ENCODE measurements around the gene TRIP11. TPM values are rescaled to one million over a fixed set of nuclear protein-coding genes. Genes with fewer than 3 reads are reported as not detected.

Gene TRIP11
- total RNA-seq, 1 experiment from 2014 or later = 37.3 TPM

- H3K4me3 ChIP-seq (ENCODE audit: low read depth in 2 of 2, low read length in 2 of 2) = no peak overlapping the region
- ATAC-seq (no peak), DNase-seq (ENCODE audit: low read depth, low spot score) (no peak)
- in situ Hi-C loops (cut with HindIII; ENCODE audit: low pct_unique_long_range_greater_than_20kb, low sequenced_read_pairs) = no loop called here
- ChIA-PET CTCF (no interaction called here), POLR2A (no interaction called here)
- H3K27me3 ChIP-seq (ENCODE audit: control insufficient read depth, insufficient read depth, low read length) = no peaks in the 10 kb centered on the region
- no peaks in the 10 kb centered on the region for H3K4me1 ChIP-seq (ENCODE audit: control insufficient read depth, insufficient read depth, low read length)
- intact Hi-C loops (cut with micrococcal nuclease; ENCODE audit: unreplicated experiment) = no loop called here
- no peak overlapping the region for H3K27ac ChIP-seq (ENCODE audit: low read length)
- no TSS peak for BruUV-seq (replicated peaks)
- H3K9me3 ChIP-seq (ENCODE audit: control insufficient read depth, insufficient read depth, low read depth, low read length) = no peaks in the 10 kb centered on the region
- no peaks in the 10 kb centered on the region for H3K36me3 ChIP-seq (ENCODE audit: control insufficient read depth, insufficient read depth, low read length)
- no peak for TF ChIP-seq SIN3A (IDR thresholded peaks at IDR 0.05; ENCODE audit: borderline replicate concordance, insufficient read depth, low read depth, low read length)
- TF ChIP-seq POLR2AphosphoS5 (IDR thresholded peaks at IDR 0.05; ENCODE audit: low read depth, low read length) = no peak
- TF ChIP-seq REST (IDR thresholded peaks at IDR 0.05; ENCODE audit: insufficient read depth in 1 of 2, low read depth in 2 of 2, low read length in 1 of 2) = no peak
- no peak for TF ChIP-seq TCF7L2 (IDR thresholded peaks at IDR 0.05; ENCODE audit: low read depth, low read length)
- TF ChIP-seq CTCF (IDR thresholded peaks at IDR 0.05) = no peak
Measured at GRCh38 chr14:91925727-91926121, 114.1 kb downstream of the TRIP11 start.

GRCh38 chr14:91925001-91925726 is 114.7 kb downstream of the TRIP11 start:
- Histone ChIP-seq H3K27me3 (ENCODE audit: control insufficient read depth, insufficient read depth, low read length) (no peaks in the 10 kb centered on the region), H3K27ac (ENCODE audit: low read length) (no peak overlapping the region), H3K4me1 (ENCODE audit: control insufficient read depth, insufficient read depth, low read length) (no peaks in the 10 kb centered on the region), H3K36me3 (ENCODE audit: control insufficient read depth, insufficient read depth, low read length) (no peaks in the 10 kb centered on the region), H3K4me3 (ENCODE audit: low read depth in 2 of 2, low read length in 2 of 2) (no peak overlapping the region), H3K9me3 (ENCODE audit: control insufficient read depth, insufficient read depth, low read depth, low read length) (no peaks in the 10 kb centered on the region)
- CTCF ChIA-PET = no interaction called here
- in situ Hi-C loops (cut with HindIII; ENCODE audit: low pct_unique_long_range_greater_than_20kb, low sequenced_read_pairs) (no loop called here), intact Hi-C loops (cut with micrococcal nuclease; ENCODE audit: unreplicated experiment) (no loop called here)
- BruUV-seq (replicated peaks) = no TSS peak
- TF ChIP-seq CTCF (IDR thresholded peaks at IDR 0.05) = no peak
- TF ChIP-seq REST (IDR thresholded peaks at IDR 0.05; ENCODE audit: insufficient read depth in 1 of 2, low read depth in 2 of 2, low read length in 1 of 2) = no peak
- no peak for TF ChIP-seq TCF7L2 (IDR thresholded peaks at IDR 0.05; ENCODE audit: low read depth, low read length)
- TF ChIP-seq SIN3A (IDR thresholded peaks at IDR 0.05; ENCODE audit: borderline replicate concordance, insufficient read depth, low read depth, low read length) = no peak
- TF ChIP-seq POLR2AphosphoS5 (IDR thresholded peaks at IDR 0.05; ENCODE audit: low read depth, low read length) = no peak
- POLR2A ChIA-PET = no interaction called here
- ATAC-seq = no peak
- DNase-seq (ENCODE audit: low read depth, low spot score) = no peak

Measured in Panc1 (cell line).